Upper lobe of left lung (tissue), 4 donors: ENCODE data around the gene DCN.

Experiments used
- CTCF ChIP-seq, 6 experiments: fragments of 450-650 bp in 4 of 6; fragments of 200-600 bp in 2 of 6; sonication (generic) in 2 of 6; IDR thresholded peaks; one replicate each; pipeline ENCODE4 v1.5.1; 2016 to 2019; ENCODE audit warnings: antibody characterized with exemption in 6 of 6
- POLR2AphosphoS5 ChIP-seq, 2 donors: sonication (generic); formaldehyde crosslinking; IDR thresholded peaks; one replicate each; pipeline ENCODE4 v1.5.1; 2017; ENCODE audit warnings: antibody characterized with exemption in 2 of 2

GRCh38 chr12:91182636-91183455 lies at the start of gene DCN:
- TF ChIP-seq CTCF (IDR thresholded peaks at IDR 0.05) (no peak), POLR2AphosphoS5 (IDR thresholded peaks at IDR 0.05) (no peak)
